Heart left ventricle (tissue), 16 donors: ENCODE data around the gene C4orf33. TPM values are rescaled to one million over a fixed set of nuclear protein-coding genes. Genes with fewer than 3 reads are reported as not detected.
"Not testable (repeated sequence)": the region's sequence is repeated elsewhere in the genome, so short reads cannot be mapped to it uniquely, and the experiment has no call there.

Experiments used
- ATAC-seq, 4 donors: fragments of 200-7000 bp; cut with Tn5 transposase; one replicate each; pipeline ENCODE4 v1.9.1; 2020 to 2022; ENCODE audit warnings: moderate library complexity in 4 of 4, mild to moderate bottlenecking in 3 of 4, moderate number of reproducible peaks in 1 of 4
- DNase-seq, 5 donors: peaks; one replicate each; pipeline ENCODE4 v3.0.0-alpha.2; 2020
- H3K27ac ChIP-seq, 12 donors: fragments of 200-600 bp; sonication (generic) in 4 of 12; one replicate each; pipeline versions ENCODE4 v1.5.0 to v1.8.0; 2016 to 2022; ENCODE audit warnings: mild to moderate bottlenecking in 2 of 12
- H3K27me3 ChIP-seq, 9 donors: fragments of 200-600 bp; sonication (generic) in 2 of 9; one replicate each; pipeline versions ENCODE4 v1.5.1 to v1.8.0; 2016 to 2022; ENCODE audit warnings: mild to moderate bottlenecking in 3 of 9
- H3K36me3 ChIP-seq, 9 donors: fragments of 200-600 bp; sonication (generic) in 2 of 9; one replicate each; pipeline versions ENCODE4 v1.5.0 to v1.8.0; 2018 to 2022; ENCODE audit warnings: mild to moderate bottlenecking in 2 of 9
- H3K4me1 ChIP-seq, 12 donors: fragments of 200-600 bp; sonication (generic) in 4 of 12; one replicate each; pipeline versions ENCODE4 v1.5.0 to v1.8.0; 2016 to 2022; ENCODE audit warnings: mild to moderate bottlenecking in 3 of 12
- H3K4me3 ChIP-seq, 12 donors: fragments of 200-600 bp; sonication (generic) in 4 of 12; one replicate each; pipeline versions ENCODE4 v1.5.0 to v1.8.0; 2017 to 2022; ENCODE audit warnings: mild to moderate bottlenecking in 9 of 12, moderate library complexity in 4 of 12
- H3K9me3 ChIP-seq, 12 donors: fragments of 200-600 bp; sonication (generic) in 4 of 12; one replicate each; pipeline versions ENCODE4 v1.5.0 to v1.8.0; 2016 to 2022; ENCODE audit warnings: mild to moderate bottlenecking in 1 of 12
- POLR2A ChIP-seq, 2 donors: fragments of 450-650 bp; IDR thresholded peaks; one replicate each; pipeline ENCODE4 v1.6.1; 2017; ENCODE audit warnings: antibody characterized with exemption in 2 of 2, mild to moderate bottlenecking in 2 of 2, moderate library complexity in 2 of 2
- WGBS, 4 donors: extraction: QIAGEN DNeasy Blood & Tissue Kit in 2 of 4; methylation state at CpG; one replicate each; pipeline versions ENCODE4 v1.1.5 to v1.1.7; 2013 to 2018; 5-methylcytosine and 5-hydroxymethylcytosine counted together
- intact Hi-C, 10 donors: fragments of 100-400 bp; cut with DNase I; formaldehyde crosslinking; loops; one replicate each; pipeline versions ENCODE4 v1.11.1 to v1.14.2; 2022
- polyA plus RNA-seq, 2 donors: library from polyadenylated mRNA; stranded (reverse); fragments of 200-250 nt; gene quantifications; one replicate each; pipeline ENCODE4 v1.2.3, GENCODE V29; 2013
- total RNA-seq, 9 donors: library from RNA; depleted of rRNA in 2 of 9; stranded (reverse); fragments of >200 nt in 2 of 9; fragmentation: NEBNext Ultra II Directional in 3 of 9; extraction: Animal tissue kit (Norgen Biotek cat#: 25700) in 3 of 9; gene quantifications; one replicate each; pipeline versions ENCODE4 v1.1.0 to v1.2.4, GENCODE V29; 2016 to 2023
- TF ChIP-seq, protein P1 (sequence below), 12 donors: fragments of 200-600 bp; sonication (generic) in 4 of 12; IDR thresholded peaks; one replicate each; pipeline versions ENCODE4 v1.5.0 to v1.8.0; 2018 to 2022; ENCODE audit warnings: antibody characterized with exemption in 12 of 12, mild to moderate bottlenecking in 5 of 12
- donor health status: ischemic (EF 13 %, LVEDD 7.1; RV severe dilation, severe dysfunction).
- donor health status: healthy with polysubstance abuse.
- donor health status: DM: no; HTN: yes; CAD: no.
- donor health status: DM: no; HTN: no; CAD: no.
- donor health status: ischemic (EF 25% LVEDD 6.9; RV normal size, moderate dysfunction).
- donor health status: ischemic (EF 25% LVEDD 5.7; RV mildly dilated, moderate dysfunction).
- donor health status: healthy.
- donor health status: DM: yes; HTN: yes; CAD: no.
- donor health status: ischemic (EF 35%, LVEDD 5.7; RV mildly dilated, moderate dysfunction).
- donor health status: nonischemic (EF 11% LVEDD 7.7; RV severe dilation, severe dysfunction).
- donor health status: DM: yes; HTN: yes; CAD: no.
- donor health status: PGD.
- donor health status: ischemic (EF 29% LVEDD 5.4; RV normal size, mild dysfunction).
- donor health status: nonischemic (EF 23%, LVEDD 6.1; RV moderate dilation, normal function).

C4orf33 gene
- total and polyA plus RNA-seq, 11 donors, result 2.8 to 11.7 (median 4.3) TPM

DNA sequence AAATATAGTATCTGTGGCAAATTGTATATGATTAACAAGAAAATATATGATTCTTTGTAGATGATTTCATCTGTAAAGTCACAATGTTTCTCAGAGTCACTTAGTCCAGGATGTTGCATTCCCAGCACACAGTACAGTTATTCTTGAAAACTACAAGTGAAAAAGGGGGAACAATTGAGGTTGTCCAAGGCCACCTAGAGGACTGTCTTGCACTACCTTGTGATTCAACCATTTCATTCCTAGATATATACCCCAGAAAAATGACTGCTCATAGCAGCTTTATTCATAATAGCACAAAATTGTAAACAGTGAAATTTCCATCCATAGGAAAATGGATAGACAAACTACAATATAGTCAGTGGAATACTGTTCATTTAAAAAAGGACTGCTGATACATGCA, 16.0 kb downstream of the C4orf33 start:
- Histone ChIP-seq H3K9me3 (no peaks in the 10 kb centered on the region), H3K4me1 (peaks cover 0 to 14% (median 0%) of the 10 kb centered on the region in 12 donors), H3K36me3 (peaks cover 0 to 14% (median 0%) of the 10 kb centered on the region in 9 donors), H3K27ac (no peak overlapping the region), H3K4me3 (no peak overlapping the region), H3K27me3 (no peaks in the 10 kb centered on the region)
- DNase-seq (no peak), ATAC-seq (no peak)
- intact Hi-C loops, result no loop called here
- no peak for TF ChIP-seq POLR2A (IDR thresholded peaks at IDR 0.05)
- TF ChIP-seq, protein P1, sequence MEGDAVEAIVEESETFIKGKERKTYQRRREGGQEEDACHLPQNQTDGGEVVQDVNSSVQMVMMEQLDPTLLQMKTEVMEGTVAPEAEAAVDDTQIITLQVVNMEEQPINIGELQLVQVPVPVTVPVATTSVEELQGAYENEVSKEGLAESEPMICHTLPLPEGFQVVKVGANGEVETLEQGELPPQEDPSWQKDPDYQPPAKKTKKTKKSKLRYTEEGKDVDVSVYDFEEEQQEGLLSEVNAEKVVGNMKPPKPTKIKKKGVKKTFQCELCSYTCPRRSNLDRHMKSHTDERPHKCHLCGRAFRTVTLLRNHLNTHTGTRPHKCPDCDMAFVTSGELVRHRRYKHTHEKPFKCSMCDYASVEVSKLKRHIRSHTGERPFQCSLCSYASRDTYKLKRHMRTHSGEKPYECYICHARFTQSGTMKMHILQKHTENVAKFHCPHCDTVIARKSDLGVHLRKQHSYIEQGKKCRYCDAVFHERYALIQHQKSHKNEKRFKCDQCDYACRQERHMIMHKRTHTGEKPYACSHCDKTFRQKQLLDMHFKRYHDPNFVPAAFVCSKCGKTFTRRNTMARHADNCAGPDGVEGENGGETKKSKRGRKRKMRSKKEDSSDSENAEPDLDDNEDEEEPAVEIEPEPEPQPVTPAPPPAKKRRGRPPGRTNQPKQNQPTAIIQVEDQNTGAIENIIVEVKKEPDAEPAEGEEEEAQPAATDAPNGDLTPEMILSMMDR (IDR thresholded peaks at IDR 0.05), result no peak

GRCh38 chr4:129113434-129113833, 17.5 kb downstream of the C4orf33 start:
- H3K9me3 ChIP-seq, result no peaks in the 10 kb centered on the region
- H3K27ac ChIP-seq, result no peak overlapping the region
- no peak for ATAC-seq
- no peak overlapping the region for H3K4me3 ChIP-seq
- H3K27me3 ChIP-seq, result no peaks in the 10 kb centered on the region
- TF ChIP-seq POLR2A (IDR thresholded peaks at IDR 0.05), result no peak
- TF ChIP-seq, protein P1 (IDR thresholded peaks at IDR 0.05), result no peak
- peaks cover 0 to 14% (median 0%) of the 10 kb centered on the region in 12 donors for H3K4me1 ChIP-seq
- peaks cover 0 to 14% (median 0%) of the 10 kb centered on the region in 9 donors for H3K36me3 ChIP-seq
- intact Hi-C loops, result no loop called here
- WGBS, 4 donors, result 31 to 41% (median 35%) methylated on average over 1 of the region's 1 CpG
- no peak for DNase-seq

GRCh38 chr4:129113919-129114318, 18.0 kb downstream of the C4orf33 start:
- Histone ChIP-seq H3K9me3 (no peaks in the 10 kb centered on the region), H3K4me3 (no peak overlapping the region), H3K27ac (no peak overlapping the region), H3K36me3 (peaks cover 0 to 14% (median 0%) of the 10 kb centered on the region in 9 donors), H3K4me1 (peaks cover 0 to 14% (median 0%) of the 10 kb centered on the region in 12 donors), H3K27me3 (no peaks in the 10 kb centered on the region)
- DNase-seq (no peak), ATAC-seq (no peak)
- TF ChIP-seq, protein P1 (IDR thresholded peaks at IDR 0.05), result no peak
- no peak for TF ChIP-seq POLR2A (IDR thresholded peaks at IDR 0.05)
- intact Hi-C loops, result no loop called here
- WGBS, 4 donors, result 64 to 75% (median 69%) methylated on average over 1 of the region's 1 CpG

- intact Hi-C loops, result no loop called here
- no peak overlapping the region for H3K4me3 ChIP-seq
- DNase-seq (peak in 1 of 5 donors; percentile 9), ATAC-seq (no peak)
- no peaks in the 10 kb centered on the region for H3K36me3 ChIP-seq
- TF ChIP-seq, protein P1 (IDR thresholded peaks at IDR 0.05), result no peak
- TF ChIP-seq POLR2A (IDR thresholded peaks at IDR 0.05), result no peak
- no peaks in the 10 kb centered on the region for H3K9me3 ChIP-seq
- H3K27ac ChIP-seq, result no peak overlapping the region
- H3K4me1 ChIP-seq, result no peaks in the 10 kb centered on the region
- H3K27me3 ChIP-seq, result no peaks in the 10 kb centered on the region
- 94 to 98% (median 96%) methylated on average over 5 of the region's 5 CpGs for WGBS, 4 donors
These were observed 21.8 kb downstream of the C4orf33 start for GRCh38 chr4:129117705-129118104.

GRCh38 chr4:129126614-129127013, 30.7 kb downstream of the C4orf33 start:
- H3K4me3 ChIP-seq, DNase-seq, H3K27ac ChIP-seq, H3K27me3 ChIP-seq, ATAC-seq, intact Hi-C loops, H3K4me1 ChIP-seq, H3K9me3 ChIP-seq, H3K36me3 ChIP-seq: not testable (repeated sequence)
- WGBS, 4 donors, result 93 to 98% (median 94%) methylated on average over 5 of the region's 5 CpGs
